IMR-90 (cell line): ENCODE results near the gene EAF2.

Experiments
- POLR2A ChIP-seq: IDR thresholded peaks from 2 replicates; pipeline ENCODE4 v1.6.1; 2012; ENCODE audit warnings: mild to moderate bottlenecking, low read depth, low read length
- RAD21 ChIP-seq: IDR thresholded peaks from 2 replicates; pipeline ENCODE4 v1.6.1; 2012; ENCODE audit warnings: low read length, improper control_type of control experiment
- SMC3 ChIP-seq: fragments of 150-350 bp; IDR thresholded peaks from 2 replicates; pipeline ENCODE4 v1.6.1; 2016; ENCODE audit warnings: low read depth, mild to moderate bottlenecking, antibody characterized with exemption, low read length, moderate library complexity
- TF ChIP-seq, protein P1 (sequence below): conservative IDR thresholded peaks from 2 replicates; pipeline ENCODE4 v1.5.1; 2012; ENCODE audit warnings: mild to moderate bottlenecking, low read depth, low read length, improper control_type of control experiment
- TF ChIP-seq, protein P2 (sequence below): fragments of 150-350 bp; IDR thresholded peaks from 2 replicates; pipeline ENCODE4 v1.6.1; 2016; ENCODE audit warnings: low read depth, mild to moderate bottlenecking, low read length, moderate library complexity, borderline replicate concordance

DNA sequence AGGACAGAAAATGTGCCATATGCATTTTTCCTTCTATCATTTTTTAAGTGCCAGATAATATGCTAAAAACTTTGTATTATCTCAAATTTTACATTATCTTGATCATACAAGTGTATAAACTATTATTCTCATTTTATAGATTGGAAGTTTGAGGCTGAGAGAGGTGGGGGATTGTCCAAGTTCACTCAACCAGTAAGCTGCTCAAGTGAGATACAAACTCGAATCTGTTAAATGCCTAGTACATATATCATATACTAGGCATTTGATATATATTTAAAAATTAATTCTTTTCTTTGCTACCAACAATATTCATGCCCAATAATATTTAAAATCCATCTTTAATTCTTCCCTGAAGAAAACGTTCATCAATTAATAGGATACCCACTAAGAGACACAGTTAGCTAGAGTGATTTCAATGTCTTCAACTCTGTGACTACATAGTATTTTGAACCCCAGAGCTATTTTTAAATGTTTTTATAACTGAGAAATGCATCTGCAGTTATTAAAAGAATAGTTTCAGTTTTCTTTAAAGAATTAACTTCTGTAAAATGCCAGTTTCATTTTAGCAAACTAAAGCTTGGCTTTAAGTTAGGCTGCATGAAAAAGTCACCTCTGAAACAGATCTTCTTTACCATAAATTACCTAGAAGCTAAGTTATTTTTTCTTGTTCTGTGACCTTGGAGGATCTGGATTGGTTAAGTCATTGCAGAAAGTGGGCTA lies 40.6 kb upstream of the EAF2 start:
- TF ChIP-seq, protein P1, sequence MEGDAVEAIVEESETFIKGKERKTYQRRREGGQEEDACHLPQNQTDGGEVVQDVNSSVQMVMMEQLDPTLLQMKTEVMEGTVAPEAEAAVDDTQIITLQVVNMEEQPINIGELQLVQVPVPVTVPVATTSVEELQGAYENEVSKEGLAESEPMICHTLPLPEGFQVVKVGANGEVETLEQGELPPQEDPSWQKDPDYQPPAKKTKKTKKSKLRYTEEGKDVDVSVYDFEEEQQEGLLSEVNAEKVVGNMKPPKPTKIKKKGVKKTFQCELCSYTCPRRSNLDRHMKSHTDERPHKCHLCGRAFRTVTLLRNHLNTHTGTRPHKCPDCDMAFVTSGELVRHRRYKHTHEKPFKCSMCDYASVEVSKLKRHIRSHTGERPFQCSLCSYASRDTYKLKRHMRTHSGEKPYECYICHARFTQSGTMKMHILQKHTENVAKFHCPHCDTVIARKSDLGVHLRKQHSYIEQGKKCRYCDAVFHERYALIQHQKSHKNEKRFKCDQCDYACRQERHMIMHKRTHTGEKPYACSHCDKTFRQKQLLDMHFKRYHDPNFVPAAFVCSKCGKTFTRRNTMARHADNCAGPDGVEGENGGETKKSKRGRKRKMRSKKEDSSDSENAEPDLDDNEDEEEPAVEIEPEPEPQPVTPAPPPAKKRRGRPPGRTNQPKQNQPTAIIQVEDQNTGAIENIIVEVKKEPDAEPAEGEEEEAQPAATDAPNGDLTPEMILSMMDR: no peak
- TF ChIP-seq RAD21 (no peak), SMC3 (no peak), POLR2A (no peak)
- TF ChIP-seq, protein P2, sequence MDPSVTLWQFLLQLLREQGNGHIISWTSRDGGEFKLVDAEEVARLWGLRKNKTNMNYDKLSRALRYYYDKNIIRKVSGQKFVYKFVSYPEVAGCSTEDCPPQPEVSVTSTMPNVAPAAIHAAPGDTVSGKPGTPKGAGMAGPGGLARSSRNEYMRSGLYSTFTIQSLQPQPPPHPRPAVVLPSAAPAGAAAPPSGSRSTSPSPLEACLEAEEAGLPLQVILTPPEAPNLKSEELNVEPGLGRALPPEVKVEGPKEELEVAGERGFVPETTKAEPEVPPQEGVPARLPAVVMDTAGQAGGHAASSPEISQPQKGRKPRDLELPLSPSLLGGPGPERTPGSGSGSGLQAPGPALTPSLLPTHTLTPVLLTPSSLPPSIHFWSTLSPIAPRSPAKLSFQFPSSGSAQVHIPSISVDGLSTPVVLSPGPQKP: no peak
